ENCODE measurements around the gene RBM38. TPM values are rescaled to one million over a fixed set of nuclear protein-coding genes. Genes with fewer than 3 reads are reported as not detected.

The RBM38 gene
- total and polyA plus RNA-seq, 10 of the 15 experiments (the other 5 are each of a cell fraction or from before 2014, with no cell fraction given) = 0.32 to 118 (median 25.2) TPM

DNA sequence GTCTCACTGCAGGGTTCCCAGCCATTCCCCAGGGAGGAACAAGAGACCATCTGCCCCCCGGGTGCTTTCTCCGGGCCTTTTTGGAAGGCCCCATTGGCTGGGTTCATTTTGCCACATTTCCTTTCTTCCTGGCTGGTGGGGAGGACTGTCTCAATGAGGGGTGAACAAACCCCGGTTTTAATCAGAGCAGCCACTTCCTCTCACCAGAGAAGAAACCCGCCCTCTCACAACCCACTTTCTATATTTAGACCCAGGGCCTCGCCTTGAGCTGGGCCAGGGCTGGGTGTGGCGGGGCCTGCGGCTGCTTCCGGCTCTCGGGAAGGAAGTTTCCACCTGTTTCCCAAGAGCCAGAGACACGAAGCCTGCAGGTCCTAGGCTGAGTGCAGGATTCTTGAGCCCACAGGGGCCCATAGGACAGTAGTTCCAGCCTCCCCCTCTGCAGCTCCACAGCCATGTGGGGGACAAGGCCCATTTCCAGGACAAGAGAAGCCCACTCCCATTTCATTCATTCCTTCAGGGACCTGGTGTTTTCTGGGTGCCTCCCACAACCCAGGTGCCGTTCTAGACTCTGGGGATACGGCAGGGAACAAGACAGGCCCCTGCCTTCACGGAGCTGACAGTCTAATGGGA, 41.8 kb downstream of the RBM38 start (continued):
- TF ChIP-seq, protein P1, sequence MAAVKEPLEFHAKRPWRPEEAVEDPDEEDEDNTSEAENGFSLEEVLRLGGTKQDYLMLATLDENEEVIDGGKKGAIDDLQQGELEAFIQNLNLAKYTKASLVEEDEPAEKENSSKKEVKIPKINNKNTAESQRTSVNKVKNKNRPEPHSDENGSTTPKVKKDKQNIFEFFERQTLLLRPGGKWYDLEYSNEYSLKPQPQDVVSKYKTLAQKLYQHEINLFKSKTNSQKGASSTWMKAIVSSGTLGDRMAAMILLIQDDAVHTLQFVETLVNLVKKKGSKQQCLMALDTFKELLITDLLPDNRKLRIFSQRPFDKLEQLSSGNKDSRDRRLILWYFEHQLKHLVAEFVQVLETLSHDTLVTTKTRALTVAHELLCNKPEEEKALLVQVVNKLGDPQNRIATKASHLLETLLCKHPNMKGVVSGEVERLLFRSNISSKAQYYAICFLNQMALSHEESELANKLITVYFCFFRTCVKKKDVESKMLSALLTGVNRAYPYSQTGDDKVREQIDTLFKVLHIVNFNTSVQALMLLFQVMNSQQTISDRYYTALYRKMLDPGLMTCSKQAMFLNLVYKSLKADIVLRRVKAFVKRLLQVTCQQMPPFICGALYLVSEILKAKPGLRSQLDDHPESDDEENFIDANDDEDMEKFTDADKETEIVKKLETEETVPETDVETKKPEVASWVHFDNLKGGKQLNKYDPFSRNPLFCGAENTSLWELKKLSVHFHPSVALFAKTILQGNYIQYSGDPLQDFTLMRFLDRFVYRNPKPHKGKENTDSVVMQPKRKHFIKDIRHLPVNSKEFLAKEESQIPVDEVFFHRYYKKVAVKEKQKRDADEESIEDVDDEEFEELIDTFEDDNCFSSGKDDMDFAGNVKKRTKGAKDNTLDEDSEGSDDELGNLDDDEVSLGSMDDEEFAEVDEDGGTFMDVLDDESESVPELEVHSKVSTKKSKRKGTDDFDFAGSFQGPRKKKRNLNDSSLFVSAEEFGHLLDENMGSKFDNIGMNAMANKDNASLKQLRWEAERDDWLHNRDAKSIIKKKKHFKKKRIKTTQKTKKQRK (IDR thresholded peaks at IDR 0.05; ENCODE audit: low read depth, low read length) = no peak
- TF ChIP-seq SMAD1 (IDR thresholded peaks at IDR 0.05; ENCODE audit: low read depth, partially characterized antibody) = no peak
- TF ChIP-seq E2F4 (IDR thresholded peaks at IDR 0.05; ENCODE audit: low read depth, low read length) = no peak
- TF ChIP-seq HDGF (IDR thresholded peaks at IDR 0.05) = no peak
- TF ChIP-seq SMARCA5 (IDR thresholded peaks at IDR 0.05) = peak; percentile 62
- TF ChIP-seq CBFB (IDR thresholded peaks at IDR 0.05; ENCODE audit: low read depth) = peak; percentile 62
- TF ChIP-seq FOXK2 (IDR thresholded peaks at IDR 0.05) = no peak
- TF ChIP-seq RFX5 (IDR thresholded peaks at IDR 0.05; ENCODE audit: low read depth, low read length) = no peak
- TF ChIP-seq MEF2A (IDR thresholded peaks at IDR 0.05; ENCODE audit: insufficient read depth, low read depth, low read length) = peak; percentile 96
- no peak for TF ChIP-seq PBX3 (IDR thresholded peaks at IDR 0.05; ENCODE audit: insufficient replicate concordance, low read depth, low read length)
- no peak for TF ChIP-seq PML (IDR thresholded peaks at IDR 0.05; ENCODE audit: low read length)

Measured in GM12878 (cell line).